Vagina (tissue), 2 donors: ENCODE data around the gene GLYATL3.

Experiments
- CTCF ChIP-seq, 3 experiments: fragments of 450-650 bp in 2 of 3; fragments of 200-600 bp in 1 of 3; sonication (generic) in 1 of 3; IDR thresholded peaks; one replicate each; pipeline ENCODE4 v1.5.1; 2017 to 2019; ENCODE audit warnings: antibody characterized with exemption in 3 of 3, mild to moderate bottlenecking in 2 of 3, moderate library complexity in 2 of 3
- POLR2A ChIP-seq, 2 donors: fragments of 450-650 bp; IDR thresholded peaks; one replicate each; pipeline ENCODE4 v1.6.1; 2017; ENCODE audit warnings: antibody characterized with exemption in 2 of 2, mild to moderate bottlenecking in 2 of 2, moderate library complexity in 2 of 2

- no peak for TF ChIP-seq CTCF (IDR thresholded peaks at IDR 0.05)
- no peak for TF ChIP-seq POLR2A (IDR thresholded peaks at IDR 0.05)
These were observed 49.0 kb downstream of the GLYATL3 start for GRCh38 chr6:49548613-49549304.
